AG09319 (cell line): Measurements from ENCODE around the gene SHE.

Experiments used
- DNase-seq: peaks from one replicate; pipeline ENCODE4 v3.0.0-alpha.2; 2010; ENCODE audit warnings: low read depth; ENCODE audit errors: extremely low read depth
- TF ChIP-seq, protein P1 (sequence below): IDR thresholded peaks from 2 replicates; pipeline ENCODE4 v1.5.1; 2011; ENCODE audit warnings: low read depth, mild to moderate bottlenecking, inconsistent platforms, low read length, moderate library complexity

Gene SHE

DNA sequence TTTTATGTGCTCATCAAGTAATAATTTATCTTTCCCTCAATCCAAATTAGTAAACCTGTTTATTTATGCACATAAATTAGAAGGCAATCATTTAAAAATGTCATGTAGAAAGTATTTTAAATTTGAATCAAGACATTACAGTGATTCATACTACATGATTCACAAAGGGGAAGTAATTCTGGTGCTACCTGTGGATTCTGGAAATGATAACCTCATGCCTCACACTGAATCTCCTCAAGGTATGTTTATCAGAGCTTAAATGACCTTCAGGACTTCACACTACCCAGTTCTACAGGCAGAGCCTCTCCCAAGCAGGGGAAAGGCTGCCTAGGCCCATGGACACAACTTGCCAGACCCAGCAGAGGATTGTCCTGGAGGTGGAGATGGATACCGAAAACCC, 25.4 kb downstream of the SHE start:
- TF ChIP-seq, protein P1, sequence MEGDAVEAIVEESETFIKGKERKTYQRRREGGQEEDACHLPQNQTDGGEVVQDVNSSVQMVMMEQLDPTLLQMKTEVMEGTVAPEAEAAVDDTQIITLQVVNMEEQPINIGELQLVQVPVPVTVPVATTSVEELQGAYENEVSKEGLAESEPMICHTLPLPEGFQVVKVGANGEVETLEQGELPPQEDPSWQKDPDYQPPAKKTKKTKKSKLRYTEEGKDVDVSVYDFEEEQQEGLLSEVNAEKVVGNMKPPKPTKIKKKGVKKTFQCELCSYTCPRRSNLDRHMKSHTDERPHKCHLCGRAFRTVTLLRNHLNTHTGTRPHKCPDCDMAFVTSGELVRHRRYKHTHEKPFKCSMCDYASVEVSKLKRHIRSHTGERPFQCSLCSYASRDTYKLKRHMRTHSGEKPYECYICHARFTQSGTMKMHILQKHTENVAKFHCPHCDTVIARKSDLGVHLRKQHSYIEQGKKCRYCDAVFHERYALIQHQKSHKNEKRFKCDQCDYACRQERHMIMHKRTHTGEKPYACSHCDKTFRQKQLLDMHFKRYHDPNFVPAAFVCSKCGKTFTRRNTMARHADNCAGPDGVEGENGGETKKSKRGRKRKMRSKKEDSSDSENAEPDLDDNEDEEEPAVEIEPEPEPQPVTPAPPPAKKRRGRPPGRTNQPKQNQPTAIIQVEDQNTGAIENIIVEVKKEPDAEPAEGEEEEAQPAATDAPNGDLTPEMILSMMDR: no peak
- no peak for DNase-seq

DNA sequence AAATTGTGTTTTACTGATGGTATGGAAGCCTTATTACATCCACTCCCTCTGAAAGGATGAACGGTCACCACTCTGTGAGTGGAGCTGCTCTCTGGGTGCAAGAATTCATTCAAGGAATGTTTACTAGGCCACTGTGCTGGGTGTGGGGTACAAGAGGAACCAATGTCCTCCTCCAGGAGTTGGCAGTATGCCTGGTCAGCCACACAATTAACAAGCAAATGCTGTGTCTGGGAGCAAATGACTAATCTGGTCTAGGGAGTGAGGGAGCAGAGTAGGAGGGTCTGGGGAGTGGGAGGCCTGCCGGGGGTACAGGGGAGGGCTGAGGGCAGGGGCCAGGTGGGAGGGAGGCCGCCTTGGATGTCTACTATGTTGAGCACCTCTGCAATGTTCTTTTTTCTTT, 27.4 kb downstream of the SHE start:
- TF ChIP-seq, protein P1: no peak
- DNase-seq: peak; percentile 31

DNA sequence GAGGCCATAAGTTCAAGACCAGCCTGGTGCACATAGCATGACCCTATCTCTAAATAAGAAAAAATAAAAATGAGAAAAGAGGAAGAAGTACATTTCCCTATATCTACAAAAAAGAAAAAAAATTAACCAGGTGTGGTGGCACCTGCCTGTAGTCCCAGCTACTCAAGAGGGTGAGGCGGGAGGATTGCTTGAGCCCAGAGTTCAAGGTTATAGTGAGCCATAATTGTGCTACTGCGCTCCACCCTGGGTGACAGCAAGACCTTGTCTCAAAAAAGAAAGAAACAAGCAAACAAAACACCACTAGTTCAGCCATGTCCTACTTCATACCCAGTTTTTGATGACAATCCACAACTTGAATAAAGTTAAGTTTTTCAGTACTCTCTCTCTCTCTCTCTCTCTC, 30.9 kb downstream of the SHE start:
- TF ChIP-seq, protein P1: no peak

DNA sequence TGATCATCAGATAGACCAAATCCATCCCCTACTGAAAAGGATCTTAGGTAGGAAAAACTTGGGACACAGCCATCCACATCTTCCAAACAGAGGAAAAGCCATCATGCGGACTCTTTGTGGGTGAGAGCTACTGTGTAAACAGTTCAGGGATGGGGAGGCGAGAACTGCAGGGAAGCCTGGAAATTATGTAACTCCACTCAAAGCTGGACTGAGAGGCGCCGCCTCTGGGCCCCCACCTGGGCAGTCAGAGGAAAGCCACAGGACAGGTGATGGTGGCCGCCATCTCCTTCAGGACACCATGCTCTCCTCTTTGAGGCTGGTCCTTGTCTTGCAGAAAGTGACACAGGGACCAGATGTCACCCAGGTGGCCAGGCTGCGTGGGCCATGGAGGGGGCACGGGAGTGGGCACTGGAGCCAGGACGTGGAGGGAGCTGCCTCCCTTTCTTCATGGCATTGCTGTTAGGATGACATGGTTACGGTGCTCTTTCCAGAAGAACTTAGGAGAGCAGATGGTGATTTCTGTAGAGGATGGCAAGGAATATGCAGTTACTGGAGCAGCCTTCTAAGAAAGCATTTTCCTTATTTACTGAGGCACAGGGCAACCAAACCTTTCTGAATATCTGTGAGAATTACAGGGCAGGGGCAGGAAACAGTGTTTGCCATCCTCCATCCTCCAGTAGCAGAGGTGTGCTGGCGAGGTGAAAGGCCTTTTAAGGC, 32.2 kb downstream of the SHE start:
- DNase-seq: no peak
- TF ChIP-seq, protein P1: no peak

More for the DNA sequence above, 30.9 kb downstream of the SHE start:
- DNase-seq: no peak

DNA sequence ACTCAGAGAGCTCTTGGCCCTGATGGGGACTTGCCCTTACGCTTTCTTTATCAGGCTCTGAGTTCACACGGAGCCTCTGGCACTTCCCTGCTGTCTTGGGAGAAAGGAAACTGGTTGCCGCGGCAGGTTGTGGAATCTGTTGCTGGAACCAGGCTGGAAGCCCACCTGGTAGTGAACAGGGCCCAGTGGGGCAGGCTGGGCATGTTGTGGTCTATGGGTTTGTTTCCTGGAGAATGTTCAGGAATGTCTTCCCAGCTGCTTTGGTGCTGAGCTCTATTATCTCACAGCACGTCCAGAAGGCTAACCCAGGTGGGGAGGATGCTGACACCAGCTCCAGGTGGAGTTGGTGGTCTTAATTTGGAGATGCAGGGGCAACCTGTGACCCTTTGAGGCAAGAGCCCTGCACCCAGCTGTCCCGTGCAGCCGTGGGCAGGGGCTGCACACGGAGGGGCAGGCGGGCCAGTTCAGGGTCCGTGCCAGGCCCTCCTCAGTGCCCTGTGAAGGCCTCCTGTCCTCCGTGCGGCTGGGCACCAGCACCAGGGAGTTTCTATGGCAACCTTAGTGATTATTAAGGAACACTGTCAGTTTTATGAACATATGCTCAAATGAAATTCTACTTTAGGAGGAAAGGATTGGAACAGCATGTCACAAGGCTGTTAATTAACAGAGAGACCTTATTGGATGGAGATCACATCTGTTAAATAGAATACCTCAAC, 33.5 kb downstream of the SHE start:
- DNase-seq: no peak
- TF ChIP-seq, protein P1: no peak

DNA sequence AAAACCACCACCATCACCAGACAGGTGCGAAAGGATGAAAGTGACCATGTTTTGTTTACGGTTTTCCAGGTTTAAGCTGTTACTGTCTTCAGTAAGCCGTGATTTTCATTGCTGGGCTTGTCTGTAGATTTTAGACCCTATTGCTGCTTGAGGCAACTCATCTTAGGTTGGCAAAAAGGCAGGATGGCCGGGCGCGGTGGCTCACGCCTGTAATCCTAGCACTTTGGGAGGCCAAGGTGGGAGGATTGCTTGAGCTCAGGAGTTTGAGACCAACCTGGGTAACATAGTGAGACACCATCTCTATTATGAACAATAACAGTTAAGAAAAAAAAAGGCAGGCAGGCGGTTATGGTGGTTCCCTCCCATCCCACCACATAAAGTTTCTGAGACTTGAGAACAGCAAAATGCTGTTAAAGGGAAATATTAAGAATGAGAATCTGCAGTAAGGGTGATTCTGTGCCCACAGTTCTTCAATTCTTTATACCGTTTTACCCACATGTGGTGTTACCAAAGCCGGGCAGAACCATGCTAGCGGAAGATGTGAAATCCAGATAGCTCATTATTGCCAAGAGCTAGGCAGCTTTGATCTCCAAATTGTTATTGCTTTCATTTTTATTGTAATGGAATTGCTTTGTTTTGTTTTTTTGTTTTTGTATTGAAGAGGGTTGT, 34.6 kb downstream of the SHE start:
- no peak for DNase-seq
- TF ChIP-seq, protein P1: no peak

DNA sequence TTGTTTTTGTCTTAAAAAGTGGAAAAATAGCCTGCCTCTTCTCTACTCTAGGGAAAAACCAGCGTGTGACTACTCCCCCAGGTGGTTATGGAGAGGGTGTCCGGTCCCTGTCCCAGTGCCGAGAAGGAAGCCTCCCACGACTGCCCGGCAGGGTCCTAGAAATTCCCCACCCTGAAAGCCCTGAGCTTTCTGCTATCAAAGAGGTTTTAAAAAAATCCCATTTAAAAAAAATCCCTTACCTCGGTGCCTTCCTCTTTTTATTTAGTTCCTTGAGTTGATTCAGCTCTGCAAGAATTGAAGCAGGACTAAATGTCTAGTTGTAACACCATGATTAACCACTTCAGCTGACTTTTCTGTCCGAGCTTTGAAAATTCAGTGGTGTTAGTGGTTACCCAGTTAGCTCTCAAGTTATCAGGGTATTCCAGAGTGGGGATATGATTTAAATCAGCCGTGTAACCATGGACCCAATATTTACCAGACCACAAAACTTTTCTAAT, 35.2 kb downstream of the SHE start:
- TF ChIP-seq, protein P1: peak; percentile 21

More for the DNA sequence above, 35.2 kb downstream of the SHE start:
- DNase-seq: no peak
